ENCODE data around the gene POLR3E.

The POLR3E gene

DNA sequence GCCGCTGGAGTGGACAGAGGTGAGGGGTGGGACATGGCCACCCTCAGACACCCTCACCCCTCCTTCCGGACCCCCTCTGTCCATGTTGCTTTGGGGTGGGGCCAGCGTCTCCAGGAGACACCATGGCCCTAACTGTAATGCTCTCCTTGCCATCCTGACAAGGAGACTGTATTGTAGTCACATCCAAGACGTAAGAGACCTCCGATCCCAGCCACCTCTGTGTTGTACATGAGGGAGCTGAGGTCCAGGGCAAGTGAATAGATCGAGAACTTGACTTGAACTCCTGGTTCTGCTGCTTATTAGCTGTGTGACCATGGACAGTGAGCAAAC lies 30.2 kb downstream of the POLR3E start:
- H4K5ac ChIP-seq (ENCODE audit: low read length), result no peak overlapping the region
- no peak overlapping the region for H2BK120ac ChIP-seq (ENCODE audit: low read depth, low read length)
- H3K56ac ChIP-seq (ENCODE audit: low read length), result no peak overlapping the region
- peaks cover 12% of the 10 kb centered on the region for H3K36me3 ChIP-seq (ENCODE audit: control insufficient read depth, insufficient read depth, low read length)
- no peak overlapping the region for H3K18ac ChIP-seq (ENCODE audit: low read length)
- H3K9ac ChIP-seq (ENCODE audit: low read length), result no peak overlapping the region
- H3K4me2 ChIP-seq (ENCODE audit: low read length), result no peak overlapping the region
- H3K79me2 ChIP-seq (ENCODE audit: control insufficient read depth, insufficient read depth, low read length), result no peaks in the 10 kb centered on the region
- H2BK15ac ChIP-seq (replicated peaks; ENCODE audit: low read depth), result no peak overlapping the region
- H3K27ac ChIP-seq (ENCODE audit: low read depth, low read length), result no peak overlapping the region
- H3K4me1 ChIP-seq (ENCODE audit: control insufficient read depth, low read depth, low read length), result no peaks in the 10 kb centered on the region
- no peak overlapping the region for H2AK5ac ChIP-seq (ENCODE audit: low read length)
- H3K27me3 ChIP-seq (ENCODE audit: insufficient read depth, low read length, poor library complexity), result no peaks in the 10 kb centered on the region
- no CpG with 5 or more reads among the region's 6 CpGs for WGBS (ENCODE audit: extremely low coverage, insufficient coverage, low lambda C conversion rate)
- DNase-seq, result no peak
- H3K79me1 ChIP-seq (ENCODE audit: low read length), result peaks cover under 1% of the 10 kb centered on the region
- H3K4ac ChIP-seq (ENCODE audit: low read depth, low read length), result no peak overlapping the region
- H4K8ac ChIP-seq (ENCODE audit: low read depth, low read length), result no peak overlapping the region
- H3K4me3 ChIP-seq (ENCODE audit: low read length), result no peak overlapping the region
- no peak overlapping the region for H3K23ac ChIP-seq (ENCODE audit: low read length)
- no peak overlapping the region for H2BK5ac ChIP-seq (ENCODE audit: low read length)

DNA sequence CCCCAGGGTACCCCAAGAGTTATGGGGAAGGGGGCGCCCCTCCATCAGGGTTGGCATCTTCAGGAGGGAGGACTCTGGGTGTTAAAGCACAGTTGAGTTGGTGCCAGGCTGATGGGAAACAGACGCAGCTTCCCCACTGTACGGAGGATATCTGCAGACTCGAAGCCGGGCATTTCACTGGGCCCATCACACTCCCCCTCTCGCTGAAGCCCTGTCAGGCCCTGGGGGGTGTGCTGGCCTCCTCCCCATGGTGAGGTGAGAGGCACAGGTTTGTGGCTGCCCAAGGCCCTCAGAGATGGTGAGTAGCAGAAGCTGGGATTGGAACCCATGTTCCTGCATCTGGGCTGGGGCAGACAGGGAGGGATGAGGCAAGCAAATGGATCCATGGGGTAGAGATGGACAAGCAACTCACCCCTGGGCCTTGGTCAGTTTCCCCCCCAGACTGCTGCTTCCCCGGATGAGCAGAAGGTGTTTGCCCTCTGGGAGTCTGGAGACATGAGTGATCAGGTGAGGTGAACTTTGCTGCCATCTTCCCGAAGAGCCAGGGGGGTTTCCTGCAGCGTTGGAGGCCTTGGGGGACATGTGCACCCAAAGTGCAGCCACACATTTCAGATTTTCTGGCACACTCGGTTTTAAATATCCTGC lies 31.0 kb downstream of the POLR3E start:
- Histone ChIP-seq H3K4me3 (ENCODE audit: low read length) (no peak overlapping the region), H3K4me1 (ENCODE audit: control insufficient read depth, low read depth, low read length) (no peaks in the 10 kb centered on the region)
- no CpG with 5 or more reads among the region's 10 CpGs for WGBS (ENCODE audit: extremely low coverage, insufficient coverage, low lambda C conversion rate)

DNA sequence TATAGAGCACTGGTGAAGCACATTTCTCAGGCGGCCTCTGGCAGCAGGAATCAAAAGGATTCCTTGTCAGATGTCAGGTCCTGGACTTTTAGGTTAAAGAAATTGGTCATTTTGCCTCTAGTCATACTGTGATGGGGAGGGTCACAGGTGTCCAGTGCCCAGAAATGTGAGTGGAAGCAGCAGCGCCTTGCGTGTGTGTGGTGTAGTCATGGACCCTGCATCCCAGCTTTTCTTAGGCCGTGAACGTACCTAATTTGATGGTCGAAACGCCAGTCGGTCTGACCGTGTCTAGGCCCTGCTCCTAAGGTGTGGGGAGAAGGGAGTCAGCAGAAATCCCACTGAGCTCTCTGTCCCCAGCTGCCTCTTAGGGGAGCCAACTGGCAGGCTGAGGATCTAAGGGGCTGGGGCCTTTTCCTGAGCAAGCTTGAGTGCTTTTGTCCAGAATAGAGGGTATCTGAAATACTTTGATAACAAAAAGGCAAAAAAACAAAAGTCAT lies 32.0 kb downstream of the POLR3E start:
- Histone ChIP-seq H3K18ac (ENCODE audit: low read length) (no peak overlapping the region), H3K23ac (ENCODE audit: low read length) (no peak overlapping the region), H3K4me1 (ENCODE audit: control insufficient read depth, low read depth, low read length) (no peaks in the 10 kb centered on the region), H3K4me3 (ENCODE audit: low read length) (no peak overlapping the region), H2BK15ac (replicated peaks; ENCODE audit: low read depth) (no peak overlapping the region), H2AK5ac (ENCODE audit: low read length) (no peak overlapping the region), H3K79me1 (ENCODE audit: low read length) (no peaks in the 10 kb centered on the region), H3K36me3 (ENCODE audit: control insufficient read depth, insufficient read depth, low read length) (peaks cover 14% of the 10 kb centered on the region), H3K9ac (ENCODE audit: low read length) (no peak overlapping the region), H2BK5ac (ENCODE audit: low read length) (no peak overlapping the region), H3K79me2 (ENCODE audit: control insufficient read depth, insufficient read depth, low read length) (no peaks in the 10 kb centered on the region), H3K4me2 (ENCODE audit: low read length) (no peak overlapping the region), H4K5ac (ENCODE audit: low read length) (no peak overlapping the region), H3K56ac (ENCODE audit: low read length) (no peak overlapping the region), H4K8ac (ENCODE audit: low read depth, low read length) (no peak overlapping the region), H3K27me3 (ENCODE audit: insufficient read depth, low read length, poor library complexity) (no peaks in the 10 kb centered on the region), H3K4ac (ENCODE audit: low read depth, low read length) (no peak overlapping the region), H2BK120ac (ENCODE audit: low read depth, low read length) (no peak overlapping the region), H3K27ac (ENCODE audit: low read depth, low read length) (no peak overlapping the region)
- no peak for DNase-seq
- WGBS (ENCODE audit: extremely low coverage, insufficient coverage, low lambda C conversion rate), result no CpG with 5 or more reads among the region's 9 CpGs

More for the DNA sequence above, 31.0 kb downstream of the POLR3E start:
- Histone ChIP-seq H3K18ac (ENCODE audit: low read length) (no peak overlapping the region), H3K4ac (ENCODE audit: low read depth, low read length) (no peak overlapping the region), H3K23ac (ENCODE audit: low read length) (no peak overlapping the region), H3K27me3 (ENCODE audit: insufficient read depth, low read length, poor library complexity) (no peaks in the 10 kb centered on the region), H3K27ac (ENCODE audit: low read depth, low read length) (no peak overlapping the region), H3K79me2 (ENCODE audit: control insufficient read depth, insufficient read depth, low read length) (no peaks in the 10 kb centered on the region), H4K8ac (ENCODE audit: low read depth, low read length) (no peak overlapping the region), H3K79me1 (ENCODE audit: low read length) (no peaks in the 10 kb centered on the region), H2BK120ac (ENCODE audit: low read depth, low read length) (no peak overlapping the region), H3K36me3 (ENCODE audit: control insufficient read depth, insufficient read depth, low read length) (peaks cover 12% of the 10 kb centered on the region), H3K56ac (ENCODE audit: low read length) (no peak overlapping the region), H3K4me2 (ENCODE audit: low read length) (no peak overlapping the region), H2AK5ac (ENCODE audit: low read length) (no peak overlapping the region), H2BK5ac (ENCODE audit: low read length) (no peak overlapping the region), H2BK15ac (replicated peaks; ENCODE audit: low read depth) (no peak overlapping the region), H4K5ac (ENCODE audit: low read length) (no peak overlapping the region), H3K9ac (ENCODE audit: low read length) (no peak overlapping the region)
- no peak for DNase-seq

DNA sequence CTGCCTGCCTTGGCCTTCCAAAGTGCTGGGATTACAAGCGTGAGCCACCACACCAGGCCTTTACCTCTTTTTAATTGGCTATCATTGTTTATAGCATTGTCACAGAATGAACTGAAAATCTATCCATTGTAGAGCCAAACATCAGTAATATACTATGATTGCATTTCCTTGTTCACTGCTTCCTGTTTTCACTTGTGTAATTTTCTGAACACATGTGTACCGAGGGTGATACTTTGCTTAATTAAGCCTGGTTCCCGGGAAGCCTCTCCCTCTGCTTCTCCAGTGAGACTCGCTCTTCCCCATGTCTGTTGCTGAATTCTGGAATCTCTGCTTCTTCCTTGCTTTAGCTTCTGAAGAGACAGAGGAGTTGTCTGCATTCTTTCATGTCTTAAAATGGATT lies 33.1 kb downstream of the POLR3E start:
- Histone ChIP-seq H3K18ac (ENCODE audit: low read length) (no peak overlapping the region), H2BK120ac (ENCODE audit: low read depth, low read length) (no peak overlapping the region), H2BK15ac (replicated peaks; ENCODE audit: low read depth) (no peak overlapping the region), H3K4me1 (ENCODE audit: control insufficient read depth, low read depth, low read length) (no peaks in the 10 kb centered on the region), H4K8ac (ENCODE audit: low read depth, low read length) (no peak overlapping the region), H3K4me3 (ENCODE audit: low read length) (no peak overlapping the region), H2BK5ac (ENCODE audit: low read length) (no peak overlapping the region), H3K9ac (ENCODE audit: low read length) (no peak overlapping the region), H3K56ac (ENCODE audit: low read length) (no peak overlapping the region), H3K27me3 (ENCODE audit: insufficient read depth, low read length, poor library complexity) (no peaks in the 10 kb centered on the region), H3K27ac (ENCODE audit: low read depth, low read length) (no peak overlapping the region), H3K4me2 (ENCODE audit: low read length) (no peak overlapping the region), H2AK5ac (ENCODE audit: low read length) (no peak overlapping the region), H3K36me3 (ENCODE audit: control insufficient read depth, insufficient read depth, low read length) (peaks cover 10% of the 10 kb centered on the region), H4K5ac (ENCODE audit: low read length) (no peak overlapping the region), H3K79me1 (ENCODE audit: low read length) (no peaks in the 10 kb centered on the region), H3K4ac (ENCODE audit: low read depth, low read length) (no peak overlapping the region), H3K79me2 (ENCODE audit: control insufficient read depth, insufficient read depth, low read length) (no peaks in the 10 kb centered on the region), H3K23ac (ENCODE audit: low read length) (no peak overlapping the region)
- no peak for DNase-seq
- WGBS (ENCODE audit: extremely low coverage, insufficient coverage, low lambda C conversion rate), result no CpG with 5 or more reads among the region's 4 CpGs

DNA sequence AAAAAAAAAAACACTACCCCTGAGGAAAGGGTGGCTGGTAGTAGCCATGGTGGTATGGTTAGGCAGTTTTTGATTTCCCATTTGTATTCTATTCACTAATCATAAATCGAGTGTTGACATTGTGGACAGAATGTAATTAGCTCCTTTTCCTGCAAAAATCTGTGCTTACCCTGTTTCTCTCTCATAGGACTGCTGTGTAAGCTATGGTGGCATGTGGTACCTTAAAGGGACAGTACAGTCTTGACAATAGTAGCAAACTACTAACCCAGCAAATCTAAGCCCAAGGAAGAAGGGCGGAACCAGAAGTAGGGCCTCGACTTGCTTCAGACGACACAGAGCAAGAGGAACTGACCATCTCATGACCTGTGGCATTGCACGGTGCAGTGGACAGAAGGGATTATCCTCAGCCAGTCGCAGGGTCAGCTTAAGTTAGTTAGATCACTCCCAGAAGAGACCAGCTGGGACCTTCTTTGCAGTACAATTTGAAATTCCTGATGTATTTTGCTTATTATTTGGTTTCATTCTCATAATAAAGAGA lies 36.3 kb downstream of the POLR3E start:
- no peak for DNase-seq
- no peak overlapping the region for H2AK5ac ChIP-seq (ENCODE audit: low read length)
- H3K18ac ChIP-seq (ENCODE audit: low read length), result no peak overlapping the region
- H3K36me3 ChIP-seq (ENCODE audit: control insufficient read depth, insufficient read depth, low read length), result peaks cover 7% of the 10 kb centered on the region
- H3K23ac ChIP-seq (ENCODE audit: low read length), result no peak overlapping the region
- no peaks in the 10 kb centered on the region for H3K27me3 ChIP-seq (ENCODE audit: insufficient read depth, low read length, poor library complexity)
- no CpG with 5 or more reads among the region's 6 CpGs for WGBS (ENCODE audit: extremely low coverage, insufficient coverage, low lambda C conversion rate)
- no peaks in the 10 kb centered on the region for H3K4me1 ChIP-seq (ENCODE audit: control insufficient read depth, low read depth, low read length)
- no peaks in the 10 kb centered on the region for H3K79me2 ChIP-seq (ENCODE audit: control insufficient read depth, insufficient read depth, low read length)
- H2BK15ac ChIP-seq (replicated peaks; ENCODE audit: low read depth), result no peak overlapping the region
- H3K4me2 ChIP-seq (ENCODE audit: low read length), result no peak overlapping the region
- H3K56ac ChIP-seq (ENCODE audit: low read length), result no peak overlapping the region
- no peak overlapping the region for H3K4ac ChIP-seq (ENCODE audit: low read depth, low read length)
- no peak overlapping the region for H3K4me3 ChIP-seq (ENCODE audit: low read length)
- H3K79me1 ChIP-seq (ENCODE audit: low read length), result no peaks in the 10 kb centered on the region
- H4K8ac ChIP-seq (ENCODE audit: low read depth, low read length), result no peak overlapping the region
- no peak overlapping the region for H3K9ac ChIP-seq (ENCODE audit: low read length)
- no peak overlapping the region for H3K27ac ChIP-seq (ENCODE audit: low read depth, low read length)
- H4K5ac ChIP-seq (ENCODE audit: low read length), result no peak overlapping the region
- H2BK120ac ChIP-seq (ENCODE audit: low read depth, low read length), result no peak overlapping the region
- no peak overlapping the region for H2BK5ac ChIP-seq (ENCODE audit: low read length)
